SK-N-SH (cell line): ENCODE results near the gene PPARGC1A. TPM values are rescaled to one million over a fixed set of nuclear protein-coding genes. Genes with fewer than 3 reads are reported as not detected.

Experiments
- CTCF ChIA-PET: fragments of 300-600, 350-600 bp; formaldehyde crosslinking; extraction: SDS; loops from one replicate; lab custom pipeline; 2021; lab: Yijun Ruan, JAX
- POLR2A ChIA-PET: fragments of 350-600 bp; sonication (Branson Sonifier 250); formaldehyde crosslinking; extraction: SDS; loops from one replicate; lab custom pipeline; 2020; ENCODE audit warnings: antibody characterized with exemption, inconsistent platforms; lab: Yijun Ruan, JAX
- DNase-seq: peaks from one replicate; pipeline ENCODE4 v3.0.0; 2012
- H2AFZ ChIP-seq: fragments of 200-600 bp; sonication (generic); 2 replicates; pipeline ENCODE4 v1.8.1; 2016; ENCODE audit warnings: antibody characterized with exemption, mild to moderate bottlenecking, low read depth
- H3F3A ChIP-seq: fragments of 200-600 bp; sonication (generic); replicated peaks from 2 replicates; pipeline ENCODE3; 2016; ENCODE audit warnings: antibody characterized with exemption, mild to moderate bottlenecking; ENCODE audit not compliant: insufficient read depth
- H3K27ac ChIP-seq, 2 experiments: fragments of 200-500 bp in 1 of 2; fragments of 200-600 bp in 1 of 2; sonication (Bioruptor generic) in 1 of 2; sonication (generic), shearing (Covaris generic) in 1 of 2; 2 replicates each; pipeline versions ENCODE4 v1.5.1 to v1.6.1; 2014 to 2016; ENCODE audit warnings: low read depth in 2 of 2, inconsistent platforms in 1 of 2, low read length in 1 of 2, mild to moderate bottlenecking in 1 of 2, mixed read lengths in 1 of 2
- H3K27me3 ChIP-seq: fragments of 200-600 bp; sonication (generic), shearing (Covaris generic); 2 replicates; pipeline ENCODE4 v1.6.1; 2016; ENCODE audit warnings: mixed run types; ENCODE audit not compliant: insufficient read depth
- H3K36me3 ChIP-seq, 2 experiments: fragments of 200-500 bp in 1 of 2; fragments of 200-600 bp in 1 of 2; sonication (Bioruptor generic) in 1 of 2; sonication (generic) in 1 of 2; replicated peaks in 1 of 2; 2 replicates each; pipeline versions ENCODE3 to v1.5.1; 2014 to 2016; ENCODE audit warnings: low read length in 1 of 2, mild to moderate bottlenecking in 1 of 2; ENCODE audit not compliant: insufficient read depth in 2 of 2, control insufficient read depth in 1 of 2
- H3K4me1 ChIP-seq, 2 experiments: fragments of 200-500 bp in 1 of 2; fragments of 200-600 bp in 1 of 2; sonication (Bioruptor generic) in 1 of 2; sonication (generic), shearing (Covaris generic) in 1 of 2; 2 replicates each; pipeline versions ENCODE4 v1.5.1 to v1.6.1; 2014 to 2016; ENCODE audit warnings: low read depth in 1 of 2, low read length in 1 of 2, mixed run types in 1 of 2; ENCODE audit not compliant: insufficient read depth in 2 of 2, control insufficient read depth in 1 of 2
- H3K4me2 ChIP-seq: fragments of 200-600 bp; sonication (generic), shearing (Covaris generic); 2 replicates; pipeline ENCODE4 v1.6.1; 2017; ENCODE audit warnings: mixed run types
- H3K4me3 ChIP-seq, 2 experiments: fragments of 200-500 bp in 1 of 2; fragments of 200-600 bp in 1 of 2; sonication (Bioruptor generic) in 1 of 2; sonication (generic), shearing (Covaris generic) in 1 of 2; 2 replicates each; pipeline versions ENCODE4 v1.5.1 to v1.8.1; 2014 to 2016; ENCODE audit warnings: low read depth in 2 of 2, inconsistent platforms in 1 of 2, low read length in 1 of 2, mild to moderate bottlenecking in 1 of 2, mixed read lengths in 1 of 2, moderate library complexity in 1 of 2
- H3K79me2 ChIP-seq: fragments of 200-600 bp; sonication (generic); 2 replicates; pipeline ENCODE4 v1.8.1; 2017; ENCODE audit warnings: mild to moderate bottlenecking; ENCODE audit not compliant: insufficient read depth
- H3K9ac ChIP-seq: fragments of 200-600 bp; sonication (generic); 2 replicates; pipeline ENCODE4 v1.6.1; 2017; ENCODE audit warnings: mixed run types
- H3K9me2 ChIP-seq: fragments of 200-600 bp; sonication (generic); 2 replicates; pipeline ENCODE4 v1.6.1; 2017; ENCODE audit warnings: mixed run types
- H3K9me3 ChIP-seq: fragments of 200-600 bp; sonication (generic); 2 replicates; pipeline ENCODE4 v1.6.1; 2017; ENCODE audit warnings: mixed run types, mild to moderate bottlenecking, moderate library complexity
- H4K20me1 ChIP-seq: fragments of 200-600 bp; sonication (generic); 2 replicates; pipeline ENCODE4 v1.6.1; 2017; ENCODE audit warnings: mild to moderate bottlenecking, mixed run types; ENCODE audit not compliant: insufficient read depth
- EZH2phosphoT487 ChIP-seq: fragments of 200-600 bp; sonication (generic); IDR thresholded peaks from 2 replicates; pipeline ENCODE4 v1.6.1; 2017; ENCODE audit warnings: low read depth, mixed run types, mild to moderate bottlenecking, antibody characterized with exemption, moderate library complexity, borderline replicate concordance
- FOSL2 ChIP-seq: IDR thresholded peaks from 2 replicates; pipeline ENCODE4 v1.4.0; 2012; ENCODE audit warnings: low read depth, mild to moderate bottlenecking, moderate library complexity, borderline replicate concordance
- GATA2 ChIP-seq: sonication (generic); formaldehyde crosslinking; IDR thresholded peaks from 2 replicates; pipeline ENCODE4 v1.5.0; 2020; ENCODE audit warnings: mild to moderate bottlenecking, missing genetic modification reagents
- JUND ChIP-seq: IDR thresholded peaks from 2 replicates; pipeline ENCODE4 v1.4.0; 2012
- MAX ChIP-seq: IDR thresholded peaks from 2 replicates; pipeline ENCODE4 v1.4.0; 2012; ENCODE audit warnings: low read depth
- MEF2A ChIP-seq: IDR thresholded peaks from 2 replicates; pipeline ENCODE4 v1.4.0; 2012; ENCODE audit warnings: low read depth, borderline replicate concordance
- NRF1 ChIP-seq: IDR thresholded peaks from 2 replicates; pipeline ENCODE4 v1.6.1; 2012; ENCODE audit warnings: low read depth, mild to moderate bottlenecking, low read length
- PBX3 ChIP-seq: IDR thresholded peaks from 2 replicates; pipeline ENCODE4; 2012
- RAD21 ChIP-seq: IDR thresholded peaks from 2 replicates; pipeline ENCODE4 v1.6.1; 2012; ENCODE audit warnings: mild to moderate bottlenecking, low read length
- RCOR1 ChIP-seq: fragments of 150-350 bp; IDR thresholded peaks from 2 replicates; pipeline ENCODE4 v1.6.1; 2017; ENCODE audit warnings: antibody characterized with exemption, low read length
- RXRA ChIP-seq: IDR thresholded peaks from 2 replicates; pipeline ENCODE4 v1.4.0; 2012; ENCODE audit warnings: low read depth, mild to moderate bottlenecking, borderline replicate concordance
- SMC3 ChIP-seq: IDR thresholded peaks from 2 replicates; pipeline ENCODE4 v1.6.1; 2012; ENCODE audit warnings: low read depth, low read length, improper control_type of control experiment
- TAF1 ChIP-seq: IDR thresholded peaks from 2 replicates; pipeline ENCODE4 v1.6.1; 2012; ENCODE audit warnings: low read depth, mild to moderate bottlenecking, low read length, moderate library complexity, borderline replicate concordance
- USF1 ChIP-seq: IDR thresholded peaks from 2 replicates; pipeline ENCODE4 v1.4.0; 2012; ENCODE audit warnings: low read depth, borderline replicate concordance
- USF2 ChIP-seq: fragments of 150-350 bp; IDR thresholded peaks from 2 replicates; pipeline ENCODE4 v1.6.1; 2017; ENCODE audit warnings: antibody characterized with exemption, low read length, low read depth, borderline replicate concordance
- YY1 ChIP-seq: IDR thresholded peaks from 2 replicates; pipeline ENCODE4 v1.4.0; 2012; ENCODE audit warnings: low read depth, mild to moderate bottlenecking
- polyA plus RNA-seq, 3 experiments: library from polyadenylated mRNA; depleted of rRNA; stranded (reverse); fragments of >200 nt; gene quantifications; 2 replicates each; pipeline ENCODE4 v1.2.3, GENCODE V29; 2012
- TF ChIP-seq, protein P1 (sequence below): fragments of 150-350 bp; IDR thresholded peaks from 2 replicates; pipeline ENCODE4 v1.6.1; 2016; ENCODE audit warnings: mild to moderate bottlenecking, low read depth, low read length
- TF ChIP-seq, protein P2 (sequence below): IDR thresholded peaks from 2 replicates; pipeline ENCODE4 v1.6.1; 2012; ENCODE audit warnings: mild to moderate bottlenecking, low read depth, low read length, moderate library complexity
- TF ChIP-seq, protein P3 (sequence below): IDR thresholded peaks from 2 replicates; pipeline ENCODE4 v1.4.0; 2012; ENCODE audit warnings: low read depth, borderline replicate concordance

The PPARGC1A gene
- polyA plus RNA-seq, 1 of the 3 experiments (the other 2 are of a cell fraction), result 0.07 TPM

- H3K4me3 ChIP-seq, result no peak overlapping the region
- no peak overlapping the region for H3K27ac ChIP-seq
- peaks cover 0 to 2% of the 10 kb centered on the region in 2 experiments; a peak in 1 of 4 replicates for H3K4me1 ChIP-seq
- TF ChIP-seq USF1 (no peak), MAX (no peak), TAF1 (no peak), NRF1 (no peak), SMC3 (no peak), RAD21 (no peak), YY1 (no peak), MEF2A (no peak), RXRA (no peak), GATA2 (CRISPR knock-in tag) (no peak), FOSL2 (no peak), USF2 (no peak), PBX3 (no peak), JUND (no peak), EZH2phosphoT487 (no peak), RCOR1 (no peak)
- TF ChIP-seq, protein P1, sequence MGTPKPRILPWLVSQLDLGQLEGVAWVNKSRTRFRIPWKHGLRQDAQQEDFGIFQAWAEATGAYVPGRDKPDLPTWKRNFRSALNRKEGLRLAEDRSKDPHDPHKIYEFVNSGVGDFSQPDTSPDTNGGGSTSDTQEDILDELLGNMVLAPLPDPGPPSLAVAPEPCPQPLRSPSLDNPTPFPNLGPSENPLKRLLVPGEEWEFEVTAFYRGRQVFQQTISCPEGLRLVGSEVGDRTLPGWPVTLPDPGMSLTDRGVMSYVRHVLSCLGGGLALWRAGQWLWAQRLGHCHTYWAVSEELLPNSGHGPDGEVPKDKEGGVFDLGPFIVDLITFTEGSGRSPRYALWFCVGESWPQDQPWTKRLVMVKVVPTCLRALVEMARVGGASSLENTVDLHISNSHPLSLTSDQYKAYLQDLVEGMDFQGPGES, result no peak
- TF ChIP-seq, protein P2, sequence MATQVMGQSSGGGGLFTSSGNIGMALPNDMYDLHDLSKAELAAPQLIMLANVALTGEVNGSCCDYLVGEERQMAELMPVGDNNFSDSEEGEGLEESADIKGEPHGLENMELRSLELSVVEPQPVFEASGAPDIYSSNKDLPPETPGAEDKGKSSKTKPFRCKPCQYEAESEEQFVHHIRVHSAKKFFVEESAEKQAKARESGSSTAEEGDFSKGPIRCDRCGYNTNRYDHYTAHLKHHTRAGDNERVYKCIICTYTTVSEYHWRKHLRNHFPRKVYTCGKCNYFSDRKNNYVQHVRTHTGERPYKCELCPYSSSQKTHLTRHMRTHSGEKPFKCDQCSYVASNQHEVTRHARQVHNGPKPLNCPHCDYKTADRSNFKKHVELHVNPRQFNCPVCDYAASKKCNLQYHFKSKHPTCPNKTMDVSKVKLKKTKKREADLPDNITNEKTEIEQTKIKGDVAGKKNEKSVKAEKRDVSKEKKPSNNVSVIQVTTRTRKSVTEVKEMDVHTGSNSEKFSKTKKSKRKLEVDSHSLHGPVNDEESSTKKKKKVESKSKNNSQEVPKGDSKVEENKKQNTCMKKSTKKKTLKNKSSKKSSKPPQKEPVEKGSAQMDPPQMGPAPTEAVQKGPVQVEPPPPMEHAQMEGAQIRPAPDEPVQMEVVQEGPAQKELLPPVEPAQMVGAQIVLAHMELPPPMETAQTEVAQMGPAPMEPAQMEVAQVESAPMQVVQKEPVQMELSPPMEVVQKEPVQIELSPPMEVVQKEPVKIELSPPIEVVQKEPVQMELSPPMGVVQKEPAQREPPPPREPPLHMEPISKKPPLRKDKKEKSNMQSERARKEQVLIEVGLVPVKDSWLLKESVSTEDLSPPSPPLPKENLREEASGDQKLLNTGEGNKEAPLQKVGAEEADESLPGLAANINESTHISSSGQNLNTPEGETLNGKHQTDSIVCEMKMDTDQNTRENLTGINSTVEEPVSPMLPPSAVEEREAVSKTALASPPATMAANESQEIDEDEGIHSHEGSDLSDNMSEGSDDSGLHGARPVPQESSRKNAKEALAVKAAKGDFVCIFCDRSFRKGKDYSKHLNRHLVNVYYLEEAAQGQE, result no peak
- TF ChIP-seq, protein P3, sequence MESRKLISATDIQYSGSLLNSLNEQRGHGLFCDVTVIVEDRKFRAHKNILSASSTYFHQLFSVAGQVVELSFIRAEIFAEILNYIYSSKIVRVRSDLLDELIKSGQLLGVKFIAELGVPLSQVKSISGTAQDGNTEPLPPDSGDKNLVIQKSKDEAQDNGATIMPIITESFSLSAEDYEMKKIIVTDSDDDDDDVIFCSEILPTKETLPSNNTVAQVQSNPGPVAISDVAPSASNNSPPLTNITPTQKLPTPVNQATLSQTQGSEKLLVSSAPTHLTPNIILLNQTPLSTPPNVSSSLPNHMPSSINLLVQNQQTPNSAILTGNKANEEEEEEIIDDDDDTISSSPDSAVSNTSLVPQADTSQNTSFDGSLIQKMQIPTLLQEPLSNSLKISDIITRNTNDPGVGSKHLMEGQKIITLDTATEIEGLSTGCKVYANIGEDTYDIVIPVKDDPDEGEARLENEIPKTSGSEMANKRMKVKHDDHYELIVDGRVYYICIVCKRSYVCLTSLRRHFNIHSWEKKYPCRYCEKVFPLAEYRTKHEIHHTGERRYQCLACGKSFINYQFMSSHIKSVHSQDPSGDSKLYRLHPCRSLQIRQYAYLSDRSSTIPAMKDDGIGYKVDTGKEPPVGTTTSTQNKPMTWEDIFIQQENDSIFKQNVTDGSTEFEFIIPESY, result no peak
- CTCF ChIA-PET, result no interaction called here
- H3K9me3 ChIP-seq, result no peaks in the 10 kb centered on the region
- no peaks in the 10 kb centered on the region for H3K79me2 ChIP-seq
- no peaks in the 10 kb centered on the region for H3K36me3 ChIP-seq
- H3K27me3 ChIP-seq, result no peaks in the 10 kb centered on the region
- no peak for DNase-seq
- no peak overlapping the region for H2AFZ ChIP-seq
- POLR2A ChIA-PET, result no interaction called here
- H3F3A ChIP-seq, result no peaks in the 10 kb centered on the region
- no peaks in the 10 kb centered on the region for H4K20me1 ChIP-seq
- H3K9me2 ChIP-seq, result no peaks in the 10 kb centered on the region
- H3K4me2 ChIP-seq, result no peak overlapping the region
- H3K9ac ChIP-seq, result no peak overlapping the region
These were observed 114.2 kb downstream of the PPARGC1A start for GRCh38 chr4:23775694-23776093.
